Fibroblast of the conjunctiva (primary cell): ENCODE results near the gene IGFN1.

Experiments
- DNase-seq: peaks from one replicate; pipeline ENCODE4 v3.0.0-alpha.2; 2010; ENCODE audit warnings: low read depth

The IGFN1 gene

DNA sequence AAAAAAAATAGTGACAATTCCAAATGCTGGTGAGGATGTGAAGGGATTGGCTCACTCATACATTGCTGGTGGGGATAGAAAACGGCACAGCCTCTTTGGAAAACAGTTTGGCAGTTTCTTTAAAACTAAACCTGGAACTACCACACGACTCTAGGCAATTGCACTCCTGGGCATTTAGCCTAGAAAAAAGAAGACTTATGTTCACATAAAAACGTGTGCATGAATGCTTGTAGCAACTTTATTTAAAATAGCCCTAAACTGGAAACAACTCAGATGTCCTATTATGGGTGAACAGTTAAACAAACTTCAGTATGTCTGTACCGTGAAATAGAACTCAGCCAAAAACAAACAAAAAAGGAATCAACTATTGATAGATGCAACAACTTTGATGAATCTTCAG is 26.9 kb upstream of the IGFN1 start:
- DNase-seq = no peak

GRCh38 chr1:201164645-201165044 is 26.0 kb upstream of the IGFN1 start:
- no peak for DNase-seq

- no peak for DNase-seq
Measured at GRCh38 chr1:201167041-201167991, 23.3 kb upstream of the IGFN1 start.

GRCh38 chr1:201169203-201169602 is 21.4 kb upstream of the IGFN1 start:
- no peak for DNase-seq

- DNase-seq = no peak
Measured at GRCh38 chr1:201169971-201170532, 20.6 kb upstream of the IGFN1 start.

DNA sequence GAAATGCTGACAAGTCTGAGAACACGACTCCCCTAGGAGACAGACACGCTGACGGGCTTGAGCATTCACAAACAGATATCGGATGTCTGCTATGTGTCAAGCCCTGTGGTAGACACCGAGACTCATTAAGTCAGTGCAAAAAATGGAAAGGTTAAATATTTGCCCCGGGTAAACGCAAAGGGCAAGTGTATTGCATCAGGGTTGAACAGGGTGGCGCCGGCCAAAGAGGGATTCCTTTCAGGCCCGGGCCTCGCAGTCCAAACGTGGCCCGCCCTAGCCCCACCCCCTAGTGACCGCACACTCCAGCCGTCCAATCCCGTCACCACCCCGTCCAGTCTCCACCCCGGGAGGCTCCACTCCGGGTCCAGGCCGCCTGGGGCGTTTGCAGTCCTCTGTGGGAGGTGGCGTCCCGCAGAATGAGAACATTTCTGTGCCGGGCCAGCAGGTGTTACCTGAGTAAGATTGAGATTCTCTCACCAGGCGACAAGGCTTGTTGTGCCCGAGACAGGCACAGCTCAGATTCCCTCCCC is 20.0 kb upstream of the IGFN1 start:
- peak; percentile 92 for DNase-seq

DNA sequence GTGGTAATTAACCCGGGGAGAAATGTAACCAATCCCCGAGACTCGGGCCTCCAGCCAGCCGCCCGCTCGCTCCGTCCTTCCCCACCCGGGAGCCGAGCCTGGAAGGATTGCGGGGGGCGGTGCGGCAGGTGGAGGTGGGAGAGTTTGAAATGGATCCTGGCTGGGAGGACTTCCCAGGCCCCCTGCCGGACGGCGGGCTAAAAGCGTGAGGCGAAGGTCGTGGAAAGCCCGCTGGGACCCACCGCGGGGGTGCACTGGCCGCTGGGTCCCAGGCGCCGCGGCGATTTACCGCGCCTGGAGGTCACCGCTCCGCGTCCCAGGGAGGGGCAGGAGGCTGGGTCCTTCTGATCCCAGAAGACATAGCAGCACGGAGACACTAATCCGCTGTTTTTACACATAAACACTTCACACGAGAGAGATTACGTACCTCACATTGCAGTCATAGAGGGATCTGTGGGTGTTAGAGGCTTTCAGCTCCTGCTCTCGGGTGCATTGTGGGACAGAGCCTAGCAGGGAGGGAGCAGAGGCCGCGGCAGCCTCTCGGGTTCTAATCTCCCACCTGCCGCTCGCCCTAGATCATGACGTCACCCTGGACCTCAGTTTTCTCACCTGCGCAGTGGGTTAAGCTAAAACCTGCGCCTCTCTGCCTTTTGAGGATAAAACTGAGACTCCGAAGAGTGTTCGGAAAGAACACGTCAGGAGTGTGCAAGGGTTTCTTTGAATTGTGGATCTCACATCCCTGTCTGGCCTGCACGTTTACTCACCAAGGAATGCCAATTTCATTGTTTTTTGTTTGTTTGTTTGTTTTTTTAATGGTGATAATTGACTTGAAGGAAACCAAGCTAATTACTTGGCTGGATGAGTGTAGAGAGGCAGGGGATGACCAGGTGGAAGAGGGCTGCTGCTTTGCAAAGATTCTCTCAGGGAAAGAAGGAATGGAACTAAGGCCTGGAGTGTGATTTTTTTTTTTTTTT is 19.3 kb upstream of the IGFN1 start:
- no peak for DNase-seq

DNA sequence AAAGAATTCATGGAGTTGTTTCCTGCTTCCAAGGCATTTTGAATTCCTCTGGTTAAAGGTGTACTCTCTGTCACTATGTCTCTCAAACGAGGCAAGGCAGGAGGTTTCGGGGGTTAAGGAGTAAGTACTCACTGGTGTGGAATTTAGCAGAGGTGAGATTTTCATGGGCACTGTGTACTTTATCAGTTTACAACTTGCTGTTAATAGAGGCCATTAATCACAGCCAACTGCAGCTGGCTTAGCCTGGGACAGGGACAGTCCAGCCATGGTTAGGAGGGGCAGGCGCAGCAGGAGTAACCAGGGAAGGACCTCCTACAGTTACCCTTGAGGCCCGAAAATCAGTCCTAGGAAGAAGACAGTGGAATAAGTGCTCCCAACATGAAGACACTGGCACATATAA is 18.3 kb upstream of the IGFN1 start:
- DNase-seq = no peak

GRCh38 chr1:201172999-201173610 is 17.5 kb upstream of the IGFN1 start:
- no peak for DNase-seq

DNA sequence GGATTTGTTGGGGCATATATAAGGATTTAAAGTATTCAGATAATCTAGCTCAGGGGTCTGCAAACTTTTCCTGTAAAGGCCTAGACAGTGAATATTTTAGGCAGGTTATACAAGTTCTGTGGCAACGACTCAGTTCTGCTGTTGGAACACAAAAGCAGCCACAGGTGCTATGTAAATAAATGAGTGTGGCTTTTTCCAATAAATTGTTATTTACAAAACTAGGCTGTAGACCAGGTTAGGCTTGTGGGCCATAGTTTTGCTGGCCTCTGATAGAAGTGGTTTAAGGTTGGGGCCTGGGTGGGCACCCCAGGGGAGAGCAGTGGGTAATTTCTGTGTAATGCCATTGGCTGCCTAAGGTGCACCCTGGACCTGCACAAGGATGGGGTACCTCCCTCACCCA is 16.9 kb upstream of the IGFN1 start:
- no peak for DNase-seq

GRCh38 chr1:201175820-201176500 is 14.7 kb upstream of the IGFN1 start:
- DNase-seq = no peak

- DNase-seq = no peak
Measured at GRCh38 chr1:201176940-201177339, 13.7 kb upstream of the IGFN1 start.

- no peak for DNase-seq
Measured at GRCh38 chr1:201178718-201179117, 11.9 kb upstream of the IGFN1 start.

DNA sequence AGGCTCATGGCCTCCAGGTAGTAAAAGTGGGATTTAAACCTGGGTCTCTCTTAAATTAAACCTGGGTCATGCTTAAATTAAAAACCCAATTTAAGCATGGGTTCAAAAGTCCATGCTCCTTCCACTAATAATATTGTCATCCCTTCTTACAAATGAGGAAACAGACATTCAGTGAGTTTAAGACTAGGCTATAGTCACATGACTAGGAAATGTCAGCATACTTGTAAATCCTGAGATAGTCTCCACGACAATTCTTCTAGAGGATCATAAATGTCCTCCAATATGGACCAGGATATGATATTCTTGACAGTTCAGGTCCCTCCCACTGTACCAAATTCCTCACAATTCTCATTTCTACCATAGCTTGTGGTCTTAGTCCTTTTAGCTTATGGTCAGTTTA is 10.5 kb upstream of the IGFN1 start:
- no peak for DNase-seq

- DNase-seq = no peak
Measured at GRCh38 chr1:201180901-201181300, 9.7 kb upstream of the IGFN1 start.

- no peak for DNase-seq
Measured at GRCh38 chr1:201181323-201181722, 9.3 kb upstream of the IGFN1 start.

- no peak for DNase-seq
Measured at GRCh38 chr1:201181726-201182125, 8.9 kb upstream of the IGFN1 start.

- DNase-seq = no peak
Measured at GRCh38 chr1:201183209-201183608, 7.4 kb upstream of the IGFN1 start.

DNA sequence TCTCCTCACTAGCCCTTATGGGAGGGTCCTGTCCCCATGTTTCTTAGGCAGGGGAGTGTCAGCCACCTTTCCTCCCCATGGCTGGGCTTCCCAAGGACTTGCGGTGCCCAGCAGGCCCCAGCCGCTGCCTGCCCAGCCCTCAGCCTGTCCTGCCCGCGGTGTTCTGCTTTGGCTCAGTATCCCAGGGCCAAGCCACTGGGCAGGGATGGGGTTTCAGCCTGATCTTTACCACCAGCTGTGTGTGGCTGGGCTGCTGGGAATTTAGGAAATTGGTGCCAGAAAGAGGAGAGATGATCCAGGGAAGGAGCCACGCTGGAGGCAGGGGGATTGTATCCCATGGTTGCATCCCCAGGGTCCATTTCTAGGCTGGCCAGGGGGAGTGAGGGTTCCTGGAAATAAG is 6.9 kb upstream of the IGFN1 start:
- DNase-seq = no peak

GRCh38 chr1:201184307-201185122 is 6.1 kb upstream of the IGFN1 start:
- DNase-seq = peak; percentile 68
